ENCODE measurements around the gene COL8A2.

DNA sequence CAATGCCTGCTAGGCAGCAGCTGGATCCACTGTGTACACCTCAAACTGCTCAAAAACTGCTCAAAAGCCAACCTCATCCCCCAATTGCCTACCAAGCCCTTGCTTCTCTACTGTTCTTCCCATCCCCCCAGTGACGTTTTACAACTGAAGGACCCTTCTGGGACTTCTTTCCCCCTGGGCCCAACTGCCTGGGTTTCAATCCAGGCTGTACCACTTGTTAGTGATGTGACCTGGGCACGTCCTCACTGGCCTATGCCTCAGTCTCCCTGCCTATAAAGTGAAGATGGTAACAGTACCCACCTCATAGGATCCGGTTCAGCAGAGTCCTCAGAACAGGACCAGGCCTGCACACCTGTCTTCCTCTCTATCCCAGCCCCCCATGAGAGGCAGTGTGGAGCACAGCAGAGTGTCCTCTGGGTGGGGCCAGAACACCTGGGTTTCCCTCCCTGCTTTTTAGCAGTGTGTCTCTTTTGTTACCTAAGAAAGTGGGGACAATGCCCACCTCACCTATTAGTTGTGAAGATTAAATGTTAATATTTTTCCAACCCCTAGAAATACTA, 43.0 kb downstream of the COL8A2 start:
- TF ChIP-seq, protein P1, sequence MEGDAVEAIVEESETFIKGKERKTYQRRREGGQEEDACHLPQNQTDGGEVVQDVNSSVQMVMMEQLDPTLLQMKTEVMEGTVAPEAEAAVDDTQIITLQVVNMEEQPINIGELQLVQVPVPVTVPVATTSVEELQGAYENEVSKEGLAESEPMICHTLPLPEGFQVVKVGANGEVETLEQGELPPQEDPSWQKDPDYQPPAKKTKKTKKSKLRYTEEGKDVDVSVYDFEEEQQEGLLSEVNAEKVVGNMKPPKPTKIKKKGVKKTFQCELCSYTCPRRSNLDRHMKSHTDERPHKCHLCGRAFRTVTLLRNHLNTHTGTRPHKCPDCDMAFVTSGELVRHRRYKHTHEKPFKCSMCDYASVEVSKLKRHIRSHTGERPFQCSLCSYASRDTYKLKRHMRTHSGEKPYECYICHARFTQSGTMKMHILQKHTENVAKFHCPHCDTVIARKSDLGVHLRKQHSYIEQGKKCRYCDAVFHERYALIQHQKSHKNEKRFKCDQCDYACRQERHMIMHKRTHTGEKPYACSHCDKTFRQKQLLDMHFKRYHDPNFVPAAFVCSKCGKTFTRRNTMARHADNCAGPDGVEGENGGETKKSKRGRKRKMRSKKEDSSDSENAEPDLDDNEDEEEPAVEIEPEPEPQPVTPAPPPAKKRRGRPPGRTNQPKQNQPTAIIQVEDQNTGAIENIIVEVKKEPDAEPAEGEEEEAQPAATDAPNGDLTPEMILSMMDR (IDR thresholded peaks at IDR 0.05), result no peak
- TF ChIP-seq POLR2A (IDR thresholded peaks at IDR 0.05), result no peak

Data from body of pancreas (tissue), 4 donors.